IPS-18a (cell line): Measurements from ENCODE around the gene MAST4.

Experiments
- H3K27ac ChIP-seq: one replicate; pipeline ENCODE4 v1.5.1; 2013; ENCODE audit warnings: low read length
- H3K27me3 ChIP-seq: one replicate; pipeline ENCODE4 v1.6.1; 2013; ENCODE audit warnings: mild to moderate bottlenecking, low read length; ENCODE audit not compliant: control insufficient read depth, insufficient read depth
- H3K36me3 ChIP-seq: one replicate; pipeline ENCODE4 v1.6.1; 2013; ENCODE audit warnings: low read depth, low read length; ENCODE audit not compliant: control insufficient read depth
- H3K4me1 ChIP-seq: one replicate; pipeline ENCODE4 v1.6.1; 2013; ENCODE audit warnings: low read depth, low read length; ENCODE audit not compliant: control insufficient read depth
- H3K4me3 ChIP-seq: one replicate; pipeline ENCODE4 v1.5.1; 2013; ENCODE audit warnings: low read length
- H3K9ac ChIP-seq: one replicate; pipeline ENCODE4 v1.6.1; 2013; ENCODE audit warnings: mild to moderate bottlenecking, low read length, moderate library complexity
- H3K9me3 ChIP-seq: one replicate; pipeline ENCODE4 v1.6.1; 2013; ENCODE audit warnings: low read depth, low read length; ENCODE audit not compliant: control insufficient read depth

The MAST4 gene

DNA sequence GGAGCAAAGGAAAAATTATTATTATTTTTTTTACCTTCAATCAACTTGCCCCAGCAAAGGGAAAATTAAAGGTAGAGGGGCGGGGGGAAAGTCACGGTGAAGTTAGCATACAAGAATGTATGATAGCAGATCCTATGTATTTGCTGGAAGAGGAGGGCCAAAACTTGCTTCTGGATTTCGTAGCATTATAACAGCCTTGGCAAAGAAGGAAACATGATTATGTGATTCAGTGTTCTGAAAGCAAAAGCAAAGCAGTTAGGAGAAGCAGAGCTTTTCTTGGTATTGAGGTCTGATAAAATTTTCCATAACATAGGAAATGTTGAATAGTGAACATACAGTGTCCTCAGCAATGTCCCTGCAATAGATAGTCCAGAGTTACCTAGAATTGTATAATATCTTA is 32.4 kb downstream of the MAST4 start:
- Histone ChIP-seq H3K36me3 (no peaks in the 10 kb centered on the region), H3K9me3 (no peaks in the 10 kb centered on the region), H3K27me3 (no peaks in the 10 kb centered on the region), H3K9ac (no peak overlapping the region), H3K27ac (no peak overlapping the region), H3K4me1 (no peaks in the 10 kb centered on the region), H3K4me3 (no peak overlapping the region)

DNA sequence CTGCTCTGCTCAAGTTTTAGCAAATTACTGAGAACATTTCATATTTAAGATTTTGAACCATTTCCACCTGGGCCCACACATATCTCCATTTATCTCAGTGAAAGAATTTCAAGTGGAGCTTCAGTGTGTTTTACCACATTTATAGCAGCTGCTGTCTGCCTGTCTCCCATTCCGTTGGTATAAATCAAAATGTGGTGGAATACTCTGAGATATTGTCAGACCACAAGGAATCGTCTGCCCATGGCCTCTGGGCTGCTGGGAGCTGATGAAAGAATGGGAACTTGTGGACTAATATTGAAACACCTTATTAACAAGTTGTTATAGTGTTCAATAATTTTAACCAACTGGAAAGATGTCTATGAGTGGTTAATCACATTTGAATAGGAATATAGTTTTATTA is 33.3 kb downstream of the MAST4 start:
- Histone ChIP-seq H3K9ac (no peak overlapping the region), H3K4me3 (no peak overlapping the region)

DNA sequence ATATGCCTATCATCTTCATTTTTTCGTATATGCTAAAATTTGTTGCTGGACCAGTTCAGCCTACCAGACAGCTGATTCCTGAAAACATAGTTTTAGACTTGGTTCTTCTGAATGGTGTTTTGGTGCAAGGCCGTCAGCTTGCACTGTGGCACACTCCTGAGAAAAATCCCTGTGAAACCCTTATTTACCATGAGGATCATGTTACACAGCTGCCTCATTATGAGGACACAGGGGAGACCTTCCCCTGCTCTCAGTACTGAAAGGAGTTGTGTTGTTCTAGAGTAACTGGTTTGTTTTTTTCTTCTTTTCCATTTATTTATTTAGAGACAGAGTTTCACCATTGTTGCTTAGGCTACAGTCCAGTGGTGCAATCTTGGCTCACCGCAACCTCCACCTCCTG is 37.6 kb downstream of the MAST4 start:
- Histone ChIP-seq H3K36me3 (no peaks in the 10 kb centered on the region), H3K4me3 (no peak overlapping the region), H3K27me3 (no peaks in the 10 kb centered on the region), H3K9me3 (no peaks in the 10 kb centered on the region), H3K4me1 (no peaks in the 10 kb centered on the region), H3K9ac (no peak overlapping the region), H3K27ac (no peak overlapping the region)

More for the DNA sequence above, 33.3 kb downstream of the MAST4 start:
- no peak overlapping the region for H3K27ac ChIP-seq
- H3K9me3 ChIP-seq, result no peaks in the 10 kb centered on the region
- H3K27me3 ChIP-seq, result no peaks in the 10 kb centered on the region
- no peaks in the 10 kb centered on the region for H3K36me3 ChIP-seq
- no peaks in the 10 kb centered on the region for H3K4me1 ChIP-seq

DNA sequence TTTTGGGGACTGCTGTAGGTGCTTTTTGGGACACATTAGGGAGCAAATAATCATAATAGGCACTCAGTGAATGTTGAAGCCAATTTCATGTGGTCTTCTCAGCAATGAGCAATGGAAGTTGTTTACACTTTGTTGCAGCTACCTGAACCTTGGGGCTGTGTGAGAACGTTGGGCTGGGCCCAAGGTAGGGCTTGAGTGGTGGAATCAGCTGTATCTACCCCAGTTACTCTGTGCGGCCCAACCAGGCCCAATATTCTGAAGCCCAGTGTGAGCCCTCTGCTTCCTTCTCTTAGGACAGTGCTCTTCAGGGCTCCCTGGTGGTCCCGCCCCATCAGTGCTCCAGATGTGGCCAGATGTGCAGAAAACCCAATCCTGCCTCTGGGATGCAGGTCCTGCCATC is 38.4 kb downstream of the MAST4 start:
- no peaks in the 10 kb centered on the region for H3K4me1 ChIP-seq
- H3K9me3 ChIP-seq, result no peaks in the 10 kb centered on the region
- H3K27ac ChIP-seq, result no peak overlapping the region
- no peaks in the 10 kb centered on the region for H3K27me3 ChIP-seq
- no peaks in the 10 kb centered on the region for H3K36me3 ChIP-seq
- no peak overlapping the region for H3K4me3 ChIP-seq
- no peak overlapping the region for H3K9ac ChIP-seq

DNA sequence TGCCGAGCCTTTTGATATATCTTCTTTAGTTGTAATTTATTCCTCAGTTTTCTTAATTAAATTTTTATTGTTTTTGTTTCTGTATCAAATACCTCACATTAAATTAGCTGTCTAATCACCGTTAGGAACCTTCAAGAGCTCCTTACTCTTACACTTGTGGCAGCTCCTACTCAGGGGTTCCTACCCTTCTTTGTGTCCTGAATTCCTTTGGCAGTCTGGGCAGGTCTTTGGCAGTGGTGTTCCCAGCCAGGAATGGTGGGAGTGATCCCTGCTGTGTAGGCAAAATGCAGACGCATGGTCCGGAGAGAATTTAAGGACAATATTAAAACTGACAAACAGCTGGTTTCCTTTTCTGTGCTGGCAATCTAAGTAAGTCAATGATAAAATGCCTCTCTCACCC is 41.8 kb downstream of the MAST4 start:
- Histone ChIP-seq H3K27me3 (no peaks in the 10 kb centered on the region), H3K9me3 (no peaks in the 10 kb centered on the region), H3K9ac (no peak overlapping the region), H3K4me3 (no peak overlapping the region), H3K27ac (no peak overlapping the region), H3K4me1 (no peaks in the 10 kb centered on the region), H3K36me3 (no peaks in the 10 kb centered on the region)

DNA sequence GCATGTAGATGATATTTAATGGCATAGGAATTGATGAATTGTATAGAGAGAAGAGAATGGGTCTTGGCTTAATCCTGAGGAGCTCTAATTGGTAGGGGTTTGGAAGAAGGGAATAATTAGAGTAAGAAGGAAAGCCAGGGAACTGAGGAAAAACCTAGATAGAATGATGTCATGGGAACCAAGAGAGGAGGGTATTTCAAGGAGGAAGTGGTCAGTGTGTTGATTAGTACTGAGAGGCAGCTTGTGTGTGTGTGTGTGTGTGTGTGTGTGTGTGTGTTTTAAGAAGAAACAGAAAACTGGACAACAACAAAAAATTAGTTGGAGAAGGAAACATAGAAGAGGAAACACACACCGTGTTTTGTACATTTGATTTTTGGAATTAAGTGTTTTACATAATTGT is 42.8 kb downstream of the MAST4 start:
- no peak overlapping the region for H3K9ac ChIP-seq
- H3K4me3 ChIP-seq, result no peak overlapping the region
- no peak overlapping the region for H3K27ac ChIP-seq
- H3K4me1 ChIP-seq, result no peaks in the 10 kb centered on the region
- no peaks in the 10 kb centered on the region for H3K36me3 ChIP-seq
- no peaks in the 10 kb centered on the region for H3K9me3 ChIP-seq
- H3K27me3 ChIP-seq, result no peaks in the 10 kb centered on the region

DNA sequence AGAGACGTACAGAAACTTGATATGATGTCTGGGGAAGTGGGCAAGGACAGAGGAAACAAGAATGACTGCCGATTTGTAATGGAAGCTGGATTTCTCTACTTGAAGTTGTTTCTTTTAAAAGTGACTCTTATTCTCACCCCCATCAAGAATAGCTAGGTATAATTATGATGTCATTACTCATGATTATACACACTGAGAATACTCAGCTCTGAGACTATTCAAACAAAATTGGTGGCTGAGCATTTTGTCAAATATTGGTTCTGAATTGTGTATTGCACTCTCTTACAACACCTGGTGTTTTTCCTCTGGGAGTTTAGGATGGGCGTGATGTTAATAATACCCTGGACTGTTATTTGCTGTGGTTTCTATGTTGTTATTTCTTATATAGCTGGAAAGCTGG is 46.3 kb downstream of the MAST4 start:
- H3K9ac ChIP-seq, result no peak overlapping the region
- H3K4me3 ChIP-seq, result no peak overlapping the region
- H3K4me1 ChIP-seq, result no peaks in the 10 kb centered on the region
- no peak overlapping the region for H3K27ac ChIP-seq
- no peaks in the 10 kb centered on the region for H3K36me3 ChIP-seq
- H3K9me3 ChIP-seq, result no peaks in the 10 kb centered on the region
- no peaks in the 10 kb centered on the region for H3K27me3 ChIP-seq

DNA sequence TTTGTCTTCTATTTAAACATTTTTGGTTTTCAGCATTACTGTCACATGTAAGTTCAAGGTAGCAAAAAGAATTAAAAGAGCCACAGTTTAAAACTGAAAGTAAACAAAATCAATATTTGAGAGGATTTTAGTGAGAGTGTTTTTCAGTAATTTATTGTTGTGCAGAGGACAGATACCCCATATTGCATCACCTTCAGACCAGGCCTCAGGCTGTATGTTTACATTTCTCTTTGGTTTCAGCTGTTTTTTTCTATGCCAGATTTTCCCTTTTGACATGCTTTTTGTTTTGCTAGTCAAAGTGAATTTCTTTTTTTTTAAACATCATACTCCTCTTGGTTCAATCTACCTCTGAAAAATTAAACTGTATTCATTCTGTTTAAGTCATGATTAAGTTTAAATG is 47.2 kb downstream of the MAST4 start:
- no peak overlapping the region for H3K4me3 ChIP-seq

DNA sequence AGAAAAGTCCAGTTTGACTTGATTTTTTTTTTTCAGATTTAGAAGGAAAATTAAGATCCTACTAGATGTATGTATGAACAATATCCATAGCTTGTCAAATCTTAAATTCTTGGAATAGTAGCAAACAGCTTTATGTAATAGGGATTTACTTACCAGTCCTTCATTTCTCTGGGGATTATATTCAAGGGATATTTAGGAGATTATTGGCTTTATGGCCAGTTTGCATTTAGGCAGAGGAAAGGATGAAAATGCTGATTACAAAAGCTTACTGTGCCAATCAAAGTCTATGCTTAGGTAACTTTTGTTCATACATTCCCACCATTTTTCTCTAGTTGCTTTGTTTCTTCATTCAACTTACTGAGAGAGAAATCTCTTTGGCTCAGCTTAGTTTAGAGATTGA is 47.9 kb downstream of the MAST4 start:
- H3K4me1 ChIP-seq, result no peaks in the 10 kb centered on the region
- no peak overlapping the region for H3K27ac ChIP-seq
- H3K9me3 ChIP-seq, result no peaks in the 10 kb centered on the region
- H3K4me3 ChIP-seq, result no peak overlapping the region
- H3K27me3 ChIP-seq, result no peaks in the 10 kb centered on the region
- no peak overlapping the region for H3K9ac ChIP-seq
- H3K36me3 ChIP-seq, result no peaks in the 10 kb centered on the region

More for the DNA sequence above, 47.2 kb downstream of the MAST4 start:
- Histone ChIP-seq H3K36me3 (no peaks in the 10 kb centered on the region), H3K9me3 (no peaks in the 10 kb centered on the region), H3K4me1 (no peaks in the 10 kb centered on the region), H3K27ac (no peak overlapping the region), H3K9ac (no peak overlapping the region), H3K27me3 (no peaks in the 10 kb centered on the region)

DNA sequence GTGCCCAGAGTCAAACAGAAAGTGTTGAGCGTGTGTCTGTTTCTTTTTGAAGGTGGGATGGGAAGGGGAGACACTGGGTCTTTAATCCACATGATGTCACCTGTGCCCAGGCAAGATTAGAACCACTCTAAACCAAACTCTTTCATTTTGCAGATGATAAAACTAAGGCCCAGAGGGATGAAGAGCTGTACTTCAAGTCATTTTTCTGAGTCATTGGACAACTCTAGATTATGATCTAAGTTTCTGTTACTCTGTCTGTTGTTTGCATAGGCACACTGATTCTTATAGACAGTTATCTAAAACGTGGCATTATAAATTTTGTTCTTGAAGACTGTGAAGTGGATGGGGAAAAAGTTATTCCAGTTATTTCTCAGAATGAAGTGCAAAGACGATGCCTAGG is 48.8 kb downstream of the MAST4 start:
- Histone ChIP-seq H3K36me3 (no peaks in the 10 kb centered on the region), H3K4me3 (no peak overlapping the region), H3K9me3 (no peaks in the 10 kb centered on the region), H3K9ac (no peak overlapping the region), H3K4me1 (no peaks in the 10 kb centered on the region), H3K27me3 (no peaks in the 10 kb centered on the region), H3K27ac (no peak overlapping the region)

DNA sequence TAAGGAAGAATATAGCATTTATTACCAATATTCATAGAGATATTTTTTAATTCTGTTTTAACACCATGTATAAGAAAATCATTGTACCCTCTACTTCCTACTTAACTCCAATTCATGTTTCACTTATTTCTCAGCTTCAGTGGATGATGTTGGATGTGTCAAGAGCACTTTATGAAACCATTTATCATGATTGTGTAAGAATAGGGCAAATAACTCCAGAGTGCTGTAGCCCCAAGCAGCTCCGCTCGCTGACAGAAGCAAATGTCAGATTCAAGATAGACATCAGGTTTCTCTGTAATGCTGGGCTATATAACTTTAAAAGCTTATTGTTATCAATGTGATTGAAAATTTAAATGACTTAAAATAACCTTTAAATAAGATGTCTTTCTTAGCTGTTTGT is 50.4 kb downstream of the MAST4 start:
- Histone ChIP-seq H3K4me1 (no peaks in the 10 kb centered on the region), H3K9me3 (peaks cover 8% of the 10 kb centered on the region), H3K27me3 (no peaks in the 10 kb centered on the region), H3K27ac (no peak overlapping the region), H3K9ac (no peak overlapping the region), H3K36me3 (no peaks in the 10 kb centered on the region), H3K4me3 (no peak overlapping the region)

DNA sequence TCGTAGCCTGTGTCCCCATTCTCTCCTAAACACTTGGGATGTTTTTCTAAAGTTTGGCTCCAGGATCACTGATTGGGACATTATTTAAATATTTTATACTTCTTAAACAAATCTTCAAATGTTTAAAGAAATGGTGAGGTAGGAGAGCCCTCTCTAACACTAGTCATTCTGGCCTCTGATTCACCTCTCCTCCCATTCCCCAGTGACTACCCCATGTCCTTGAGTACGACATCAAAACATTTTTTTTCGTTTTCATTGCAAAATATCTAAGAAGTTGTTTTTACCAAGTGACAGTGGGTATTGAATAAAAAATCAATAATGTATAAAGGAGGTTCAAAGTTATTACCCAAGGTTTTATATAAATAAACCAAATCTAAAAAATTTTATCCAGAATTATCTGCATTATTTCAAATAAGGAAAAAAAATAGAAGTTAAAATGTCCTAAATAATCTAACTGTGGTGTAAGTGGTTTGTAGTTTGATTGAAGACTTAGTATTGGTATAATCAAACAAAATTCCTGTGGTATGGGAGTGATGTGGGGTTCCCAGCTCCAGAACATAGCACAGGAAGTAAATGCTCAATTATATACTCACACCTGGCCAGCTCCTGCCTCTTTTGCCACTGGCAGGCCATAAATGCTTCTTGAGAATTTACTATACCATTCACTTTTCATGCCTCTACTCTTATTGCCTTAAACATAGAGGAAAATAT is 51.1 kb downstream of the MAST4 start:
- Histone ChIP-seq H3K27ac (no peak overlapping the region), H3K27me3 (no peaks in the 10 kb centered on the region), H3K4me3 (no peak overlapping the region), H3K9me3 (peaks cover 8% of the 10 kb centered on the region), H3K9ac (no peak overlapping the region), H3K36me3 (no peaks in the 10 kb centered on the region), H3K4me1 (no peaks in the 10 kb centered on the region)
